ENCODE results near the gene LRP6. TPM values are rescaled to one million over a fixed set of nuclear protein-coding genes. Genes with fewer than 3 reads are reported as not detected.

Gene LRP6
- total and polyA plus RNA-seq, 10 of the 15 experiments (the other 5 are each of a cell fraction or from before 2014, with no cell fraction given): 1.5 to 14.9 (median 6.1) TPM

GRCh38 chr12:12266873-12267741, at the start of gene LRP6 (continued):
- TF ChIP-seq E4F1 (IDR thresholded peaks at IDR 0.05; ENCODE audit: borderline replicate concordance, partially characterized antibody): peak; percentile 51
- peak; percentile 70 for TF ChIP-seq SKIL (IDR thresholded peaks at IDR 0.05; ENCODE audit: low read depth, poor library complexity, severe bottlenecking)
- TF ChIP-seq CHD2 (IDR thresholded peaks at IDR 0.05; ENCODE audit: borderline replicate concordance, low read depth, low read length): peak; percentile 95
- TF ChIP-seq SIN3A (IDR thresholded peaks at IDR 0.05; ENCODE audit: low read depth, low read length): peak; percentile 36; the same call in 1 of the 2 replicates
- TF ChIP-seq FOXM1 (IDR thresholded peaks at IDR 0.05; ENCODE audit: low read depth, low read length): no peak
- no peak for TF ChIP-seq ZBED1 (IDR thresholded peaks at IDR 0.05; ENCODE audit: borderline replicate concordance)

GRCh38 chr12:12315838-12316237, 49.0 kb upstream of the LRP6 start:
- CTCF ChIA-PET: interaction anchor here (2.3 kb wide), 1 partner anchor 11 kb away, joined by 11 read pairs; no protein-coding TSS in a partner anchor
- RAD21 ChIA-PET (ENCODE audit: unreplicated experiment): interaction anchor here (0.7 kb wide), 1 partner anchor 233 kb away, joined by 3 read pairs; no protein-coding TSS in a partner anchor
- Histone ChIP-seq H3K4me3 (no peak overlapping the region), H4K20me1 (ENCODE audit: control insufficient read depth, insufficient read depth) (no peaks in the 10 kb centered on the region), H3K27me3 (replicated peaks in 1 of 2; ENCODE audit: control insufficient read depth in 2 of 2, insufficient read depth in 2 of 2, low read length in 1 of 2) (no peaks in the 10 kb centered on the region), H2AFZ (ENCODE audit: control insufficient read depth, low read depth, low read length) (no peak overlapping the region), H3K79me2 (ENCODE audit: control insufficient read depth, insufficient read depth, low read length) (no peaks in the 10 kb centered on the region), H3K36me3 (ENCODE audit: control insufficient read depth in 2 of 2, insufficient read depth in 2 of 2, low read length in 1 of 2) (no peaks in the 10 kb centered on the region), H3K27ac (ENCODE audit: control insufficient read depth, insufficient read depth) (no peak overlapping the region), H3K4me1 (ENCODE audit: control insufficient read depth, insufficient read depth, low read length) (no peaks in the 10 kb centered on the region), H3K4me2 (ENCODE audit: control insufficient read depth, insufficient read depth) (no peak overlapping the region), H3K9me3 (replicated peaks; ENCODE audit: control insufficient read depth, insufficient read depth, low read length) (no peaks in the 10 kb centered on the region), H3K9ac (ENCODE audit: control insufficient read depth, insufficient read depth, low read length) (no peak overlapping the region)
- SMC1A ChIA-PET (ENCODE audit: uncharacterized antibody, unreplicated experiment): no interaction called here
- POLR2A ChIA-PET: no interaction called here
- FAIRE-seq: no peak
- DNase-seq (ENCODE audit: low read depth, low spot score): no peak
- intact Hi-C loops (cut with micrococcal nuclease; ENCODE audit: unreplicated experiment) (no loop called here), in situ Hi-C loops (cut with MboI) (no loop called here)
- no TSS peak for BruUV-seq (replicated peaks)
- no peak for ATAC-seq
- no peak for TF ChIP-seq ATF2 (IDR thresholded peaks at IDR 0.05; ENCODE audit: low read length)
- no peak for TF ChIP-seq ZNF687 (IDR thresholded peaks at IDR 0.05)
- no peak for TF ChIP-seq NFXL1 (IDR thresholded peaks at IDR 0.05; ENCODE audit: borderline replicate concordance)
- no peak for TF ChIP-seq EZH2 (IDR thresholded peaks at IDR 0.05; ENCODE audit: borderline replicate concordance, control insufficient read depth, low read depth, low read length)
- no peak for TF ChIP-seq RAD51 (IDR thresholded peaks at IDR 0.05)

All from GM12878 (cell line).